H1 (cell line): ENCODE results near the gene ZNF568. TPM values are rescaled to one million over a fixed set of nuclear protein-coding genes. Genes with fewer than 3 reads are reported as not detected.
A peak's percentile ranks its signal among the peaks of the same experiment; 100 is the strongest.

ENCODE experiments used
- CTCF ChIA-PET: fragments of 300-600 bp; sonication (Branson Sonifier 250); formaldehyde crosslinking; loops from one replicate; lab custom pipeline; 2021; ENCODE audit not compliant: partially characterized antibody; lab: Charles Lee
- POLR2A ChIA-PET: fragments of 300-600 bp; sonication (Branson Sonifier 250); formaldehyde crosslinking; loops from one replicate; lab custom pipeline; 2021; ENCODE audit warnings: inconsistent platforms; ENCODE audit not compliant: partially characterized antibody; lab: Charles Lee
- DNase-seq, 2 experiments: peaks; one replicate each; pipeline versions ENCODE4 v3.0.0 to v3.0.0-alpha.2; 2010 to 2022; ENCODE audit warnings: low spot score in 2 of 2, low read depth in 1 of 2, mixed read lengths in 1 of 2
- FAIRE-seq: peaks from 2 replicates; lab custom pipeline; 2011; peaks lifted over from hg19 to GRCh38; lab: Jason Lieb, UNC
- H2AFZ ChIP-seq: 2 replicates; pipeline ENCODE4 v1.8.1; 2012; ENCODE audit warnings: low read length, inconsistent platforms
- H2AK5ac ChIP-seq: 2 replicates; pipeline ENCODE4 v1.6.1; 2013; ENCODE audit warnings: low read depth, low read length
- H2BK120ac ChIP-seq: replicated peaks from 2 replicates; pipeline ENCODE3; 2013; ENCODE audit warnings: low read depth, low read length, inconsistent platforms
- H2BK12ac ChIP-seq: 2 replicates; pipeline ENCODE4 v1.6.1; 2013; ENCODE audit warnings: low read depth, low read length
- H2BK15ac ChIP-seq: 2 replicates; pipeline ENCODE4 v1.6.1; 2013; ENCODE audit warnings: low read length
- H2BK20ac ChIP-seq: 2 replicates; pipeline ENCODE4 v1.6.1; 2013; ENCODE audit warnings: low read length
- H2BK5ac ChIP-seq: 2 replicates; pipeline ENCODE4 v1.6.1; 2013; ENCODE audit warnings: low read depth, low read length
- H3K14ac ChIP-seq: 2 replicates; pipeline ENCODE4 v1.6.1; 2013; ENCODE audit warnings: inconsistent platforms; ENCODE audit not compliant: insufficient read length
- H3K18ac ChIP-seq: 2 replicates; pipeline ENCODE4 v1.6.1; 2013; ENCODE audit warnings: low read length; ENCODE audit errors: extremely low read depth
- H3K23ac ChIP-seq: 2 replicates; pipeline ENCODE4 v1.6.1; 2013; ENCODE audit warnings: inconsistent platforms; ENCODE audit not compliant: insufficient read length
- H3K23me2 ChIP-seq: 2 replicates; pipeline ENCODE4 v1.6.1; 2013; ENCODE audit warnings: low read depth, low read length
- H3K27ac ChIP-seq: 2 replicates; pipeline ENCODE4 v1.6.1; 2011; ENCODE audit warnings: low read depth, low read length, inconsistent platforms
- H3K27me3 ChIP-seq, 4 experiments: replicated peaks in 1 of 4; 1 replicate in 1 of 4; 2 replicates in 3 of 4; pipeline versions ENCODE4 v1.6.1 to v1.8.1; 2011 to 2013; ENCODE audit warnings: low read length in 3 of 4, mild to moderate bottlenecking in 3 of 4, inconsistent platforms in 2 of 4, mixed read lengths in 2 of 4, moderate library complexity in 1 of 4; ENCODE audit not compliant: control insufficient read depth in 3 of 4, insufficient read depth in 3 of 4; ENCODE audit errors: extremely low read depth in 1 of 4
- H3K36me3 ChIP-seq, 4 experiments: 2 replicates each; pipeline versions ENCODE4 v1.6.1 to v1.8.1; 2011 to 2013; ENCODE audit warnings: mild to moderate bottlenecking in 4 of 4, low read length in 3 of 4, moderate library complexity in 2 of 4, control low read depth in 1 of 4, inconsistent platforms in 1 of 4; ENCODE audit not compliant: insufficient read depth in 4 of 4, control insufficient read depth in 2 of 4
- H3K4ac ChIP-seq: replicated peaks from 2 replicates; pipeline ENCODE3; 2013; ENCODE audit warnings: low read length, low read depth, mixed read lengths, inconsistent platforms; ENCODE audit not compliant: insufficient read length
- H3K4me1 ChIP-seq, 4 experiments: replicated peaks in 1 of 4; 1 replicate in 1 of 4; 2 replicates in 3 of 4; pipeline versions ENCODE4 v1.6.1 to v1.8.1; 2011 to 2013; ENCODE audit warnings: low read length in 3 of 4, inconsistent platforms in 2 of 4, mixed read lengths in 1 of 4; ENCODE audit not compliant: insufficient read depth in 4 of 4, control insufficient read depth in 3 of 4
- H3K4me2 ChIP-seq, 2 experiments: 2 replicates each; pipeline versions ENCODE4 v1.6.1 to v1.8.1; 2011 to 2013; ENCODE audit warnings: low read depth in 2 of 2, low read length in 2 of 2, control low read depth in 1 of 2, inconsistent platforms in 1 of 2, mild to moderate bottlenecking in 1 of 2; ENCODE audit not compliant: insufficient read depth in 1 of 2
- H3K4me3 ChIP-seq, 4 experiments: fragments of 200-600, 300-600 bp in 1 of 4; sonication (generic), shearing (Covaris generic), sonication (Bioruptor Twin) in 1 of 4; 2 replicates each; pipeline versions ENCODE4 v1.5.1 to v1.8.1; 2011 to 2016; ENCODE audit warnings: low read length in 4 of 4, low read depth in 3 of 4, control low read depth in 2 of 4, inconsistent platforms in 2 of 4, mild to moderate bottlenecking in 2 of 4, mixed read lengths in 1 of 4, moderate library complexity in 1 of 4; ENCODE audit not compliant: insufficient read depth in 2 of 4; ENCODE audit errors: extremely low read depth in 1 of 4
- H3K56ac ChIP-seq: replicated peaks from 2 replicates; pipeline ENCODE3; 2013; ENCODE audit warnings: low read depth, mild to moderate bottlenecking, mixed read lengths, low read length, inconsistent platforms; ENCODE audit not compliant: insufficient read length
- H3K79me1 ChIP-seq: 2 replicates; pipeline ENCODE4 v1.6.1; 2013; ENCODE audit warnings: low read depth, low read length, control low read depth
- H3K79me2 ChIP-seq, 2 experiments: 2 replicates each; pipeline versions ENCODE4 v1.6.1 to v1.8.1; 2012 to 2013; ENCODE audit warnings: low read length in 2 of 2, mild to moderate bottlenecking in 2 of 2, inconsistent platforms in 1 of 2; ENCODE audit not compliant: insufficient read depth in 2 of 2, control insufficient read depth in 1 of 2
- H3K9ac ChIP-seq, 4 experiments: replicated peaks in 1 of 4; 1 replicate in 1 of 4; 2 replicates in 3 of 4; pipeline versions ENCODE4 v1.6.1 to v1.8.1; 2011 to 2013; ENCODE audit warnings: low read depth in 3 of 4, low read length in 3 of 4, control low read depth in 2 of 4, mild to moderate bottlenecking in 2 of 4, moderate library complexity in 2 of 4, inconsistent platforms in 1 of 4; ENCODE audit errors: extremely low read depth in 1 of 4
- H3K9me3 ChIP-seq, 2 experiments: 2 replicates each; pipeline versions ENCODE4 v1.6.1 to v1.8.1; 2012 to 2013; ENCODE audit warnings: mild to moderate bottlenecking in 2 of 2, moderate library complexity in 2 of 2, control low read depth in 1 of 2, inconsistent platforms in 1 of 2, low read depth in 1 of 2, low read length in 1 of 2, mixed read lengths in 1 of 2; ENCODE audit not compliant: insufficient read depth in 2 of 2
- H4K20me1 ChIP-seq, 2 experiments: replicated peaks in 1 of 2; 2 replicates each; pipeline versions ENCODE3 to v1.8.1; 2011 to 2013; ENCODE audit warnings: inconsistent platforms in 2 of 2, low read length in 2 of 2, mild to moderate bottlenecking in 1 of 2; ENCODE audit not compliant: insufficient read depth in 2 of 2, control insufficient read depth in 1 of 2
- H4K5ac ChIP-seq: 2 replicates; pipeline ENCODE4 v1.6.1; 2013; ENCODE audit warnings: low read length, low read depth, mixed read lengths, inconsistent platforms; ENCODE audit not compliant: insufficient read length
- H4K8ac ChIP-seq: 2 replicates; pipeline ENCODE4 v1.8.0; 2013; ENCODE audit warnings: mild to moderate bottlenecking, moderate library complexity, low read length, inconsistent platforms; ENCODE audit not compliant: insufficient read depth; ENCODE audit errors: extremely low read depth
- H4K91ac ChIP-seq: replicated peaks from 2 replicates; pipeline ENCODE3; 2013; ENCODE audit warnings: low read length, mixed read lengths, inconsistent platforms; ENCODE audit not compliant: insufficient read length
- CTCF ChIP-seq, 3 experiments: IDR thresholded peaks; 1 replicate in 2 of 3; 2 replicates in 1 of 3; pipeline versions ENCODE4 v1.5.1 to v1.6.1; 2011; ENCODE audit warnings: low read length in 3 of 3, mild to moderate bottlenecking in 3 of 3, inconsistent platforms in 2 of 3, low read depth in 1 of 3, moderate library complexity in 1 of 3; ENCODE audit not compliant: insufficient read depth in 1 of 3; ENCODE audit errors: control extremely low read depth in 1 of 3
- HDAC2 ChIP-seq, 2 experiments: fragments of 300-600 bp in 1 of 2; sonication (generic) in 1 of 2; IDR thresholded peaks; 2 replicates each; pipeline ENCODE4 v1.6.1; 2011 to 2012; ENCODE audit warnings: low read depth in 2 of 2, low read length in 2 of 2, mild to moderate bottlenecking in 2 of 2, moderate library complexity in 2 of 2, borderline replicate concordance in 1 of 2, inconsistent platforms in 1 of 2
- RAD21 ChIP-seq, 2 experiments: IDR thresholded peaks in 1 of 2; conservative IDR thresholded peaks in 1 of 2; 2 replicates each; pipeline ENCODE4 v1.6.1; 2011; ENCODE audit warnings: low read depth in 2 of 2, low read length in 2 of 2, improper control_type of control experiment in 1 of 2, inconsistent platforms in 1 of 2, mild to moderate bottlenecking in 1 of 2, moderate library complexity in 1 of 2
- polyA plus RNA-seq, 7 experiments: library from polyadenylated mRNA; depleted of rRNA in 3 of 7; stranded (reverse) in 5 of 7; unstranded in 2 of 7; fragments of >200 nt in 5 of 7; fragments of 200-250 nt in 2 of 7; gene quantifications; 1 replicate in 5 of 7; 2 replicates in 1 of 7; 4 replicates in 1 of 7; pipeline versions ENCODE4 v1.2.1 to v1.2.3, GENCODE V29; 2011 to 2013; ENCODE audit warnings: missing spikeins in 2 of 7, mixed read lengths in 2 of 7
- total RNA-seq: library from RNA; stranded (reverse); fragmentation: NEBNext Ultra II Directional; extraction: Animal tissue kit (Norgen Biotek cat#: 25700); gene quantifications from 2 replicates; pipeline ENCODE4 v1.2.1, GENCODE V29; 2021

ZNF568 gene
- total and polyA plus RNA-seq, 2 of the 8 experiments (the other 6 are each of a cell fraction or from before 2014, with no cell fraction given) = 1.6 to 2.4 TPM

DNA sequence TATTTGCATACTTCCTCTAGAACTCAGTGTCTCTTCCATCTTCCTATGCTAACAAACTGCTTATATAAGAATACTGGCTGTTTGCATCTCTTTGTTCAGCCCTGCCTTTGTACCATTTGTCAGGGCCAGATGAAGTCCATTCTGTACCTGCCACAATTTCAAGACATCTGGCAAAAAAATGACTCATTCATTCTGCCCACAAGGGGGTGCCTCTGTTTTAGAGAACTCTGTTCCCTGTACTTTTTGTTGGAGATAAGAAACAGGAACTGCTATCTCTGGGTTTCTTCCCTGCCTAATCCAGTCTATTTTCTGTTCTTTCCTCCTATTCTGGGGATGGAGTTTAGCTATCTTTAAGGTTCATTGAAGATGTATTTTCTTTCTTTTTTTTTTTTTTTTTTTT lies 23.0 kb downstream of the ZNF568 start:
- no peak for TF ChIP-seq HDAC2 (IDR thresholded peaks at IDR 0.05; ENCODE audit: borderline replicate concordance in 1 of 2, low read depth in 2 of 2, low read length in 2 of 2)
- peak in 1 of 3 experiments; percentile 10; a peak in 1 of 4 replicates for TF ChIP-seq CTCF (IDR thresholded peaks at IDR 0.05; ENCODE audit: control extremely low read depth in 1 of 3, insufficient read depth in 1 of 3, low read depth in 1 of 3, low read length in 3 of 3)
- peak; percentile 8 to 21; a peak in 2 of 4 replicates for TF ChIP-seq RAD21 (IDR thresholded peaks at IDR 0.05 in 1 of 2, conservative IDR thresholded peaks at IDR 0.05 in 1 of 2; ENCODE audit: low read depth in 2 of 2, low read length in 2 of 2)
- H3K79me2 ChIP-seq = no peaks in the 10 kb centered on the region

More for the DNA sequence above, 23.0 kb downstream of the ZNF568 start:
- no peaks in the 10 kb centered on the region for H4K20me1 ChIP-seq
- H2BK120ac ChIP-seq = no peak overlapping the region
- ChIA-PET CTCF (no interaction called here), POLR2A (no interaction called here)
- no peak overlapping the region for H4K5ac ChIP-seq
- no peak overlapping the region for H3K56ac ChIP-seq
- FAIRE-seq (no peak), DNase-seq (no peak)
- H2BK12ac ChIP-seq = no peak overlapping the region
- no peak overlapping the region for H3K14ac ChIP-seq
- H3K79me1 ChIP-seq = no peaks in the 10 kb centered on the region
- no peak overlapping the region for H3K27ac ChIP-seq
- no peak overlapping the region for H3K4ac ChIP-seq
- no peak overlapping the region for H2BK20ac ChIP-seq
- no peak overlapping the region for H3K18ac ChIP-seq
- H3K23ac ChIP-seq = no peak overlapping the region
- H3K23me2 ChIP-seq = no peaks in the 10 kb centered on the region
- H3K36me3 ChIP-seq = peaks cover 0 to 12% (median 5%) of the 10 kb centered on the region in 4 experiments; a peak in 5 of 8 replicates
- no peak overlapping the region for H3K9ac ChIP-seq
- peaks cover 6 to 34% of the 10 kb centered on the region in 2 experiments for H3K9me3 ChIP-seq
- no peak overlapping the region for H4K91ac ChIP-seq
- H3K4me2 ChIP-seq = no peak overlapping the region
- no peak overlapping the region for H2AFZ ChIP-seq
- no peak overlapping the region for H4K8ac ChIP-seq
- no peak overlapping the region for H2AK5ac ChIP-seq
- no peak overlapping the region for H2BK5ac ChIP-seq
- no peak overlapping the region for H3K4me3 ChIP-seq
- no peaks in the 10 kb centered on the region for H3K27me3 ChIP-seq
- H2BK15ac ChIP-seq = no peak overlapping the region
- H3K4me1 ChIP-seq = no peaks in the 10 kb centered on the region
